K562 (cell line): Measurements from ENCODE around the gene ABCB6. TPM values are rescaled to one million over a fixed set of nuclear protein-coding genes. Genes with fewer than 3 reads are reported as not detected.

Experiments used
- ASH1L ChIP-seq: fragments of 450-650 bp; IDR thresholded peaks from 2 replicates; pipeline ENCODE4 v1.6.1; 2018; ENCODE audit warnings: borderline replicate concordance, mild to moderate bottlenecking, low read depth; ENCODE audit not compliant: partially characterized antibody
- BRCA1 ChIP-seq, 2 experiments: fragments of 450-650 bp in 1 of 2; sonication (generic) in 1 of 2; formaldehyde crosslinking in 1 of 2; IDR thresholded peaks; 2 replicates each; pipeline versions ENCODE4 v1.5.0 to v1.6.1; 2017 to 2020; ENCODE audit warnings: mild to moderate bottlenecking in 1 of 2, missing genetic modification reagents in 1 of 2
- C11orf30 ChIP-seq: fragments of 450-650 bp; IDR thresholded peaks from 2 replicates; pipeline ENCODE4 v1.6.1; 2016; ENCODE audit warnings: low read depth, mild to moderate bottlenecking
- CEBPZ ChIP-seq: fragments of 150-350 bp; IDR thresholded peaks from 2 replicates; pipeline ENCODE4 v1.6.1; 2014; ENCODE audit warnings: low read depth, mild to moderate bottlenecking, low read length, borderline replicate concordance
- CTBP1 ChIP-seq: fragments of 450-650 bp; IDR thresholded peaks from 2 replicates; pipeline ENCODE4 v1.6.1; 2016; ENCODE audit warnings: borderline replicate concordance
- MAFG ChIP-seq: fragments of 450-650 bp; conservative IDR thresholded peaks from 2 replicates; pipeline ENCODE4 v1.6.1; 2016; ENCODE audit warnings: missing genetic modification characterization, missing compliant biosample characterization
- MGA ChIP-seq: fragments of 450-650 bp; IDR thresholded peaks from 2 replicates; pipeline ENCODE4 v1.6.1; 2016; ENCODE audit warnings: mild to moderate bottlenecking, moderate library complexity
- PRMT5 ChIP-seq: sonication (generic); formaldehyde crosslinking; IDR thresholded peaks from 2 replicates; pipeline ENCODE4 v1.5.0; 2020; ENCODE audit warnings: missing genetic modification reagents
- SAFB ChIP-seq: fragments of 200-400 bp; formaldehyde crosslinking; IDR thresholded peaks from 2 replicates; pipeline ENCODE4 v1.6.1; 2017; ENCODE audit warnings: low read depth, low read length, borderline replicate concordance
- ZNF197 ChIP-seq: fragments of 200-800 bp; sonication (Bioruptor generic); IDR thresholded peaks from 2 replicates; pipeline ENCODE4 v1.6.1; 2016; ENCODE audit warnings: low read depth, missing genetic modification characterization, missing compliant biosample characterization
- ZNF589 ChIP-seq: fragments of 200-800 bp; sonication (Bioruptor generic); IDR thresholded peaks from 2 replicates; pipeline ENCODE4 v1.6.1; 2016; ENCODE audit warnings: low read depth, missing genetic modification characterization, missing compliant biosample characterization
- polyA plus RNA-seq, 8 experiments: library from polyadenylated mRNA; depleted of rRNA in 4 of 8; stranded (reverse) in 5 of 8; unstranded in 3 of 8; fragments of >200 nt; fragmentation: Nextera tagmentation in 2 of 8; fragmentation: Illumina TruSeq in 1 of 8; extraction: Ambion mirVana in 2 of 8; extraction: Trizol in 1 of 8; gene quantifications; 2 replicates each; pipeline versions ENCODE4 v1.2.1 to v1.2.3, GENCODE V29; 2011 to 2014; ENCODE audit warnings: inconsistent platforms in 1 of 8, missing spikeins in 1 of 8
- total RNA-seq, 7 experiments: library from RNA; depleted of rRNA in 6 of 7; stranded (reverse); fragments of >200 nt in 6 of 7; fragmentation: Illumina TruSeq in 2 of 7; extraction: Trizol in 2 of 7; gene quantifications; 2 replicates each; pipeline versions ENCODE4 v1.2.1 to v1.2.3, GENCODE V29; 2011 to 2021; ENCODE audit warnings: low replicate concordance in 1 of 7

The ABCB6 gene
- total and polyA plus RNA-seq, 9 of the 15 experiments (the other 6 are each of a cell fraction or from before 2014, with no cell fraction given): 3.7 to 29.8 (median 16.8) TPM

GRCh38 chr2:219176818-219177551 is 41.8 kb downstream of the ABCB6 start, which contains the start of gene CNPPD1 (continued):
- no peak for TF ChIP-seq SAFB
- no peak for TF ChIP-seq PRMT5 (CRISPR knock-in tag)
- TF ChIP-seq ASH1L: no peak
- TF ChIP-seq CEBPZ: no peak
- TF ChIP-seq C11orf30: no peak
- TF ChIP-seq ZNF197 (CRISPR knock-in tag): 0 out of 2 replicates have a peak, but pooled peaks have one; percentile 35
- peak; percentile 88 for TF ChIP-seq MGA
- TF ChIP-seq ZNF589: no peak
- no peak for TF ChIP-seq MAFG (tag)
- TF ChIP-seq CTBP1: peak; percentile 79
- TF ChIP-seq BRCA1 (IDR thresholded peaks at IDR 0.05): no peak
- TF ChIP-seq BRCA1 (CRISPR knock-in tag; IDR thresholded peaks at IDR 0.05): no peak
